Central memory CD8-positive, alpha-beta T cell (primary cell): ENCODE data around the gene CD300LB.
"Not testable (repeated sequence)": the region's sequence is repeated elsewhere in the genome, so short reads cannot be mapped to it uniquely, and the experiment has no call there.

Experiments
- ATAC-seq: fragments of 150-1000 bp; cut with Tn5 transposase; replicated peaks from 2 replicates; pipeline ENCODE4 v1.10.0; 2022; ENCODE audit warnings: mild to moderate bottlenecking, moderate FRiP score, moderate number of reproducible peaks; ENCODE audit not compliant: poor library complexity, severe bottlenecking; ENCODE audit errors: extremely low read depth
- DNase-seq, 2 donors: peaks; one replicate each; pipeline ENCODE4 v3.0.0; 2021; ENCODE audit warnings: low spot score in 2 of 2
- H3K27ac Mint-ChIP-seq: one replicate; pipeline ENCODE4 v1.8.0; 2022; ENCODE audit warnings: low read depth, mild to moderate bottlenecking, moderate library complexity, mixed read lengths
- H3K27me3 Mint-ChIP-seq: one replicate; pipeline ENCODE4 v1.8.0; 2022; ENCODE audit warnings: mixed read lengths
- H3K36me3 Mint-ChIP-seq: one replicate; pipeline ENCODE4 v1.8.0; 2022; ENCODE audit warnings: mild to moderate bottlenecking, moderate library complexity, mixed read lengths; ENCODE audit not compliant: insufficient read depth
- H3K4me1 Mint-ChIP-seq: one replicate; pipeline ENCODE4 v1.8.0; 2022; ENCODE audit warnings: mixed read lengths
- H3K4me3 Mint-ChIP-seq: one replicate; pipeline ENCODE4 v1.8.0; 2022; ENCODE audit warnings: mild to moderate bottlenecking, moderate library complexity, mixed read lengths
- H3K9me3 Mint-ChIP-seq: one replicate; pipeline ENCODE4 v1.8.0; 2022; ENCODE audit warnings: mixed read lengths

CD300LB gene

GRCh38 chr17:74531231-74531761 is at the start of gene CD300LB:
Gene CD300LB, minus strand, starts transcription at chr17:74531475. Its CDS starts 125 bp downstream, at chr17:74531350.
- Mint-ChIP-seq H3K4me1 (peaks cover 6% of the 10 kb centered on the region), H3K4me3 (peak within 1 kb of the TSS; percentile 9), H3K27ac (no peak within 1 kb of the TSS), H3K27me3 (peaks cover 71% of the 10 kb centered on the region), H3K9me3 (no peaks in the 10 kb centered on the region), H3K36me3 (no peaks in the 10 kb centered on the region)
- no peak for DNase-seq
- ATAC-seq: peak; percentile 24

- Mint-ChIP-seq H3K27me3 (peaks cover 33% of the 10 kb centered on the region), H3K36me3 (no peaks in the 10 kb centered on the region), H3K27ac (no peak overlapping the region), H3K9me3 (no peaks in the 10 kb centered on the region), H3K4me3 (no peak overlapping the region), H3K4me1 (no peaks in the 10 kb centered on the region)
- ATAC-seq (no peak), DNase-seq (no peak)
Observed at GRCh38 chr17:74579900-74580299, 48.6 kb upstream of the CD300LB start.

GRCh38 chr17:74578979-74579378 is 47.7 kb upstream of the CD300LB start:
- H3K4me1 Mint-ChIP-seq: peaks cover 5% of the 10 kb centered on the region
- H3K27ac Mint-ChIP-seq: no peak overlapping the region

GRCh38 chr17:74574489-74575142 is 43.3 kb upstream of the CD300LB start:
- ATAC-seq (no peak), DNase-seq (no peak)
- Mint-ChIP-seq H3K27me3 (peaks cover 55% of the 10 kb centered on the region), H3K36me3 (no peaks in the 10 kb centered on the region), H3K9me3 (no peaks in the 10 kb centered on the region), H3K4me3 (no peak overlapping the region), H3K27ac (no peak overlapping the region), H3K4me1 (peaks cover 5% of the 10 kb centered on the region)

More at GRCh38 chr17:74578979-74579378, 47.7 kb upstream of the CD300LB start:
- ATAC-seq: no peak
- Mint-ChIP-seq H3K9me3 (no peaks in the 10 kb centered on the region), H3K4me3 (no peak overlapping the region), H3K36me3 (no peaks in the 10 kb centered on the region), H3K27me3 (peaks cover 42% of the 10 kb centered on the region)
- DNase-seq: no peak

DNA sequence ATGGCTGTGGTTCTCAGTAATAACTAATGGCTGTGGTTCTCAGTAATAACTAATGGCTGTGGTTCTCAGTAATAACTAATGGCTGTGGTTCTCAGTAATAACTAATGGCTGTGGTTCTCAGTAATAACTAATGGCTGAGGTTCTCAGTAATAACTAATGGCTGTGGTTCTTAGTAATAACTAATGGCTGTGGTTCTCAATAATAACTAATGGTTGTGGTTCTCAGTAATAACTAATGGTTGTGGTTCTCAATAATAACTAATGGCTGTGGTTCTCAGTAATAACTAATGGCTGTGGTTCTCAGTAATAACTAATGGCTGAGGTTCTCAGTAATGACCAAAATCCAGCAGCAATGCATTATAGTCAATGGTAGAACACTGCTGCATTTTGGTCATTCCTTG is 42.4 kb upstream of the CD300LB start:
- H3K27ac Mint-ChIP-seq, ATAC-seq, DNase-seq, H3K9me3 Mint-ChIP-seq, H3K4me3 Mint-ChIP-seq, H3K4me1 Mint-ChIP-seq, H3K36me3 Mint-ChIP-seq: not testable (repeated sequence)
- H3K27me3 Mint-ChIP-seq: peaks cover 64% of the 10 kb centered on the region

DNA sequence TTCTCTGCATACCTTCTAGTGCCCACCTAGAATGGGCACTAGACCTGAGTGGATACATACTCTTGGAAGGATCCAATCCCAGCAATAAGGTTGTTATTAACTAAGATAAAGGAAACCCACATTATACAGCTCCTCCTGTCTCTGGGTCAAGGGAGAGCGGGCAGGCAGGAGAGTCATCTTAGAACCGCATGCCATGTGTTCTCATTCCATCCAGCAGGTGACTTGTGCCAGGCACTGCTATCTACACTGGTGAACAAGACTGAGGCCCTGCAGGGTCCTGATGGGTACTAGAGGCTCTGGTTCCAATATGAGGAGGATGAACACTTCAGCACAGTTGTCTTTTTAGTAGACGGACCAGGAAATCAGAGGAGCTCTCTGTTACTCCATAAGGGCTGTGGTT is 41.9 kb upstream of the CD300LB start:
- Mint-ChIP-seq H3K4me1 (peaks cover 5% of the 10 kb centered on the region), H3K36me3 (no peaks in the 10 kb centered on the region), H3K27ac (no peak overlapping the region), H3K4me3 (no peak overlapping the region), H3K9me3 (no peaks in the 10 kb centered on the region), H3K27me3 (peaks cover 69% of the 10 kb centered on the region)
- no peak for ATAC-seq
- no peak for DNase-seq

GRCh38 chr17:74571621-74572270 is 40.5 kb upstream of the CD300LB start:
- ATAC-seq: no peak
- H3K27me3 Mint-ChIP-seq: peaks cover 59% of the 10 kb centered on the region
- DNase-seq: no peak
- H3K4me3 Mint-ChIP-seq: no peak overlapping the region
- no peak overlapping the region for H3K27ac Mint-ChIP-seq
- peaks cover 5% of the 10 kb centered on the region for H3K4me1 Mint-ChIP-seq
- no peaks in the 10 kb centered on the region for H3K9me3 Mint-ChIP-seq
- no peaks in the 10 kb centered on the region for H3K36me3 Mint-ChIP-seq

DNA sequence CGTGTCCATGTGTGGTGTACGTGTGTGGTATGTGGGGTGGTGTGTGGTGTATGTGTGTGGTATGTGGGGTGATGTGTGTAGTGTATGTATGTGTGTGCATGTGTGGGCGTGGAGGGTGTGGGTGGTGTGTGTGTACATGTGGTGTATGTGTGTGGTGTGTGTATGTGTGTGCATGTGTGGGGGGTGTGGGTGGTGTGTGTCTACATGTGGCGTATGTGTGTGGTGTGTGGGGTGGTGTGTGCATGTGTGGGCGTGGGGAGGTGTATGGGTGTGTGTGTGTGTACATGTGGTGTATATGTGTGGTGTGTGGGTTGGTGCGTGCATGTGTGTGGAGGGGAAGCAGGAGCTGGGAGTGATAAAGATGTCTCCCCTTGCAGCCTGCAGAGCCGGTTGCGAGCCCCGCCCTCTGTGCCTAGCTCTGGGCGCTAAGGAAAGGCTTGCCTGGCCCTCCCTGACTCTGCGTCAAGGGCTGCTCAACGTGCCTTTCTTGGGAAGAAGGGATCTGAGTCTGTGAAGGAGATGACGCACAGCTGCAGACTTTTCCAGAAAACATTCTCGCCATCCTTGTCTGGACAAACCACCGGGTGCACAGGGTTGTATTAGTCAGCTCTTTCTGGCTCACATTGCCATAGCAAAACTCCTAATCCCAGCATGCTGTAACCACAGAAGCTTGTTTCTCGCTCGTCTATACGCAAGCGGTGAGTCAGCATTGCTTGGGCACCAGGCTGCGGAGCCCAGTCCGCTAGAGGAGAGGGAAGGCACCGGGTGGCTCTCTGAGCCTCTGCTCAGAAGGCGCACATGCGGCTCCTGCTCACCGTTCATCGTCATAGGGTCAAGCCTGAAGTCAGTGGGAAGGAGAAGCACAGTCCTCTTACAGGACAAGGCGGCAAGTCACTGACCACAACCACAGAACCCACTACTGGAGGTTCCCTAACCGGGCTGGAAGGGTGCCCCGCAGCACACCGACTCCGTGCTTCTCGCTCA is 38.0 kb upstream of the CD300LB start:
- Mint-ChIP-seq H3K27ac (no peak overlapping the region), H3K4me1 (no peaks in the 10 kb centered on the region), H3K9me3 (no peaks in the 10 kb centered on the region), H3K27me3 (peaks cover 46% of the 10 kb centered on the region), H3K36me3 (no peaks in the 10 kb centered on the region), H3K4me3 (no peak overlapping the region)
- ATAC-seq (no peak), DNase-seq (no peak)

DNA sequence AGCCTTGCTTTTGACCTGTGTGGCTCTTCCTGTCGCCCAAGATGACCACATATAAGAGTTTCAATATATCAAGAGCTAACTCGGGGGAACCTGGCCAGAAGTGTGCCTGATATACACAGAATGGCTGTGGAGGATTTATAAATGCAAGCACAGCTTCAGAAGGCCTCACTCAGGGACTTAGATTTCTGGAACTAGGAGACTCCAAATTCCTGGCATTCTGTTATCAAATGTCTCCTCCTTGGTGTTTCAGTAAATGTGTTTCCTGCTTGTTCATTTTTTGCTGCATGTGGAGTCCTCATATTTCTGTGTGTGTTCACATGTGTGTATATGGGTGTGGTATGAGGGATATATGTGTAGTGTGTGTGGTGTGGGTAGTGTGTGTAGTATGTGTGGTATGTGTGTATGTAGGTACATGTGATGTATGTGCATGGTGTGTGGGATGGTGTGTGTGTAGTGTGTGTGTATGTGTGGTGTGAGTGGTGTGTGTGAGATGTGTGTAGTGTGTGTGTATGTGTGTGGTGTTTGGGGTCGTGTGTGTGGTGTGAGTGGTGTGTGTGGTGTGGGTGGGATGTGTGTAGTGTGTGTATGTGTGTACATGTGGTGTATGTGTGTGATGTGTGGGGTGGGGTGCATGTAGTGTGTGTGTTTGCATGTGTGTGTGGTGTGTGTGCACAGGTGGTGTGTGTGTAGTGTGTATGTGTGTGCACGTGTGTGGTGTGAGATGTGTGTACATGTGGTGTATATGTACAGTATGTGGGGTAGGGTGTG is 37.0 kb upstream of the CD300LB start:
- H3K9me3 Mint-ChIP-seq: no peaks in the 10 kb centered on the region
- DNase-seq (no peak), ATAC-seq (no peak)
- H3K27ac Mint-ChIP-seq: no peak overlapping the region
- H3K4me1 Mint-ChIP-seq: no peaks in the 10 kb centered on the region
- H3K36me3 Mint-ChIP-seq: no peaks in the 10 kb centered on the region
- no peak overlapping the region for H3K4me3 Mint-ChIP-seq
- H3K27me3 Mint-ChIP-seq: peaks cover 52% of the 10 kb centered on the region

DNA sequence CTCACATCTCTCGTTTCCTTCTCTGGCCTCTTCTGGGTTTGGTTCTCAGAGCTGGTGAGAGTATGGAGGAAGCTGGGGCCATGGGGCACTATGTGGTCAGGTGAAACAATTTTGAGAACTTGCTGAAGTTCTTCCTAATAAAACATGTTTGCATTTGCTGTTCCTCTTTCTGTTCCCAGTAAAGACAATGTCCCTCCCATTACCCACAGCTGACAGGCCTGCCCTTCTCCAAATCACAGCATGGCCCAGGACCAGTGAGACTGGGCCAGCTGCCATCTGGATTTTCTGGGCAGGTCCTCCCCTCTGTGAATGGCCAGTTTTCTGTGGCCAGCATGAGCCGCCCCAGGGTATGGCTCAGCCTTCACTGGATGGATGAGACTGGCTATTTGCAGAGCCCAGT is 36.1 kb upstream of the CD300LB start, which contains the start of gene CD300H:
Gene CD300H, minus strand, starts transcription at position 113 of the 400 bp plus-strand sequence.
- H3K4me3 Mint-ChIP-seq: no peak within 1 kb of the TSS
- no peaks in the 10 kb centered on the region for H3K9me3 Mint-ChIP-seq
- no peak within 1 kb of the TSS for H3K27ac Mint-ChIP-seq
- no peak for DNase-seq
- peaks cover 54% of the 10 kb centered on the region for H3K27me3 Mint-ChIP-seq
- no peak for ATAC-seq
- H3K4me1 Mint-ChIP-seq: no peaks in the 10 kb centered on the region
- no peaks in the 10 kb centered on the region for H3K36me3 Mint-ChIP-seq

- Mint-ChIP-seq H3K9me3 (no peaks in the 10 kb centered on the region), H3K36me3 (no peaks in the 10 kb centered on the region), H3K27ac (no peak overlapping the region), H3K27me3 (peaks cover 57% of the 10 kb centered on the region), H3K4me3 (no peak overlapping the region), H3K4me1 (no peaks in the 10 kb centered on the region)
- no peak for ATAC-seq
- DNase-seq: no peak
Observed at GRCh38 chr17:74566132-74566753, 35.0 kb upstream of the CD300LB start.
